Hematopoietic multipotent progenitor cell treated with erythropoietin and hydrocortisone succinate and interleukin-3 and kit ligand, for 17 days (in vitro differentiated cells): ENCODE results near the gene OGFR.

Experiments used
- DNase-seq: peaks from one replicate; pipeline ENCODE4 v3.0.0-alpha.2; 2015; ENCODE audit warnings: low spot score

OGFR gene

DNA sequence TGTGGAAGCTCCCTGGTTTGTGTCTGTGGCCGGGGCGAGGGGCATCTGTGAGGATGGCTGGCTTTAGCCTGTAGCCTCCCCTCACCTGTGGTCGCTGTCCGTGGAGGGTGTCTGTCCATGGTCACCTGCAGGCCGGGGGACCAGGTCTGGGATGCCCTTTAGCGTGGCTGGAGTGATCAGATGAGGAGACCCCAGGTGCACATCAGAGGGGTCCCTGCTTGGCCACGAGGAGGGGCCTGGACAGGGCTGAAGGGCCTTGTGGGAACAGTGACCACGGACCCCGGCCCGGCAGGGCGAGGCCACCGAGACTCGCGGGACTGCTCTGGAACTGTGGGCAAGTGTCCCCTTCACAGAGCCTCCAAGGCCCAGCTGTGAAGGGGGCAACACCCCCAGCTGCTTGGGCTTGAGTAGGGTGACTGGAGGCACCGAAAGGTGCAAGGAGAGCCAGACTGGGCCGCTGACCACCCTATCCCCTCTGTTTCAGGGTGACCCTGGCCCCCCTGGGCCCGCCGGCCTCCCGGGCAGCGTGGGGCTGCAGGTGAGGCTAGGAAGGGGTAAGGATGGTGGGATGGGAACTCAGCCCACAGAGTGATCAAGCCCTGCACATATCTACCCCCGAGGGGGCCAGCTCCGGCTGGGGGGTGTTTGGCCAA is 20.8 kb downstream of the OGFR start:
- no peak for DNase-seq

DNA sequence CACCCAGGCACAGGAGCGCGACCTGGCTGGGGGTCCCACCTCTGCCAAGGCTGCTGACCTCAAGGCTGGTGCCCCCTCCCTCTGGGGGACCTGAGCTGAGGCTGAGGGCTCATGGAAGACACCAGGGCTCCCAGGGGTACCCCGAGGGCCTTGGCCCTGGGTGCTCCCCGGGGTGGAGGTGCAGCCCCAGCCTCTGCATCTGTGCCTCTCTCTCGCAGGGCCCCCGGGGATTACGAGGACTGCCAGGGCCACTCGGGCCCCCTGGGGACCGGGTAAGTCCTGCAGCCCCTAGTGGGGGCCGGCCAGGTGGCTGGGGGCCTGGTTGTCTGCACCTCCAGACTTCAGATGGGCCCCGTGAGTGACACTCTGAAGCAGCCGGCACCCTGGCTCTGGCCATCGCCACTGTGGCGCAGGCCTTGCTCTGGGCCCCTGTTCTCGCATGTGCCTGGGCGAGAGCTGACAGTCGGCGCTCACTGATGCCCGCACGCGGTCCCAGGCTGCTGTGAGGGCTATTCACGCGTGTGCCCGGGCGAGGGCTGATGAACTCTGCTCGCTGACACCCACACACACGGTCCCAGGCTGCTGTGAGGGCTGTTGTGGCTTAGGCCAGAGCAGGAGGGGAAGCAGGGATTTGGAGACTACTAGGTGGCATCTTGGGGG is 21.5 kb downstream of the OGFR start:
- DNase-seq, result no peak

DNA sequence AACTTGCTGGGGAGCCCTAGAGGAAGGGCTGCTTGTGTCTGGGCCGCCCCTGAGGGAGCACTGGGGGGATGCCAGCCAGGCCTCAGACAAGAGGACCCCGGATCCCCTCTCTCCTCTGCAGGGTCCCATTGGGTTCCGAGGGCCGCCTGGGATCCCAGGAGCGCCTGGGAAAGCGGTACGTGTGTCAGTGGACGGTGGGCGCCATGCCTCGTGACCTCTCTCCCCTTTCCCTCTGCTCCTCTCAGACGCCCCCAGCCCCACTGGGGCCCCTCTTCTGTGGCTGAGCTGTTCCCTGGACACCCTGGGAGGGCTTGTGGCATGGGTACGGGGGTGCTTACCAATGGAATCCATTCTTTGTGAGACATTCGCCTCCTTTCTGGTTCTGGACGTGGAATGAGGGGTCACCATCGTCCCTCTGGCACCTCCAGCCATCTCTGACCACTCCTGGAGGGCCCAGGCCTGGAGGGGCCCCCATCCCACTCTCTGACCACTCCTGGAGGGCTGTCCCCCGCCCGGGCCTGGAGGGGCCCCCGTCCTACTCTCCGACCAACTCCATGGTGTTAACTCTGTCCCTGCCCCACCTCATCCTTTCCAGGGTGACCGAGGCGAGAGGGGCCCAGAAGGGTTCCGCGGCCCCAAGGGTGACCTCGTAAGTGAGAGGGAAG is 22.1 kb downstream of the OGFR start:
- no peak for DNase-seq

DNA sequence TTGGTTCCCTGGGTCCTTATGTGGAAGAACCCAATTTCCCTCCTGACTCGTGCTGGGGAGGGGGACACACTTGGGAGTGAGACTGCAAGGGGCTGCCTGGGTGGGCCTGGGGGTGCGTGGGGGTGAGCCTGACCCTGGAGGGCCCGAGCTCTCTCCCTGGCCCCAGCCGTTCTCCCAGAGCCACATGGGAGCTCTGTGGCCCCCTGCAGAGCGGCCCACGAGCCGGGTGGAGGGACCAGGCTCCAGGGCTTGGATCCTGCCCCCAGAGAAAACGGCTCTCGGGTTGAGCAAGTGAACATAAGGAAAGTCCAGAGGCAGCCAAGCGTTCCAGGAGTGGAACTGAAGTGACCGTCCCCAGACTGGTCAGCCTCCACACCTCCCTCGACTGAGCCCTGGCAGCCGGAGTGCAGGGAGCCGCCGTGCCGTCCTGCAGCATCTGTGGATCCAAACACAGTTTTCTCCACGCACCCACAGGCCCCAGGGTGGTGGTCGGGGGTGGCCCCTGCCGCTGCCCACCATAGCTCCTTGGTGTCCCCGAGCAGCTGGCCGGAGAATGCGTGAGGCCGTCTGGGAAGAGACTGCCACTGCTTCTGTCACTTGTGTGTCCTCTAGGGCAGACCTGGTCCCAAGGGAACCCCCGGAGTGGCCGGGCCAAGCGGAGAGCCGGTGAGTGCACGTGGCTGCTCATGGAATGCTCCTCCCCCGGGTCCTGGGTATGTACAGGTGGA is 22.8 kb downstream of the OGFR start:
- DNase-seq, result no peak

DNA sequence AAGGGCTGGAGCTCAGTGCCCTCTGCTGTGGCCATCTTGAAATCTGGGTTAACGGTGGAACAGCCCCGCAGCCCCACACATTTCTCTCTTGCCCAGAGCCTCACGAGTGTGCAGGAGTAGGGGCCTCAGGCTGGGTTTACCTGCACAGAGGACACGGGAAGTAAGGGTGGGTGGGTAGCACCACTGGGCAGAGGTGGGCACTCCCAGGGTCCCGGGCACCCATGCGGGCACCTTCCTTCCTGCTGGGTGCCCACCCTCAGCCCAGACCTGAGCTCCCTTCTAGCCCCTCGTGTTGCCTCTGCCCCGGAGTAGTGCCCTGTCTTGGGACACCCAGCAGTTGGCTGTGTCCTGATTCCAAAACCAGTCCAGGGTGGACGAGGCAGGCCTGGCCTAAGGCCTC is 23.4 kb downstream of the OGFR start:
- DNase-seq, result no peak

DNA sequence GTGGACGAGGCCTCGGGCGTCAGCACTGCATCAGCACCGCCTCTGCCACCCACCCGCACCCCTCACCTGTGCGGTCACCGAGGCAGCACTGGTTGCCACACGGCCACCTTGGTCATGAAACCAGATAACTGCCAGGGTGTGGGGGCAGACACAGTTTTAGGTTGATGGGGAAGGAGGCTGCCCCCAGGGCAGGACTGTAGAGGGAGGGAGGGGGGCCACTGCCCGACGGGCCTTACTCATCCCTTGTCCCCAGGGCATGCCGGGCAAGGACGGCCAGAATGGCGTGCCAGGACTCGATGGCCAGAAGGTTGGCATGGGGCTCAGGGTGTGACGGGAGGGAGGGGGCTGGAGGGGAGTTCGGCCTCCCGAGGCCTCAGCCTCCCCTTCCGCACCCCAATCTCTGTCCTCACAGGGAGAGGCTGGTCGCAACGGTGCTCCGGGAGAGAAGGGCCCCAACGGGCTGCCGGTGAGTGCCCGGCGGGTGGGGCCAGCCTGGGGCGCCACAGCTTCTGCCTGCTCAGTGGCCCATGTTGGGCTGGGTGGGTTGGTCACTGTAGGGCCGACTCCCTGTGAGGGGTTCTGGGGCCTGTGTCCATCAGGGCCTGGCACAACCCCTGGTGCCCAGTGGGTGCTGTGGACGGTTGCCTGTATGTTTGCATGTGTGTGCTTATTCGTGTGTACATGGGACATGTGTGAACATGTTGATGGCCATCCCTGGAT is 24.0 kb downstream of the OGFR start:
- no peak for DNase-seq

DNA sequence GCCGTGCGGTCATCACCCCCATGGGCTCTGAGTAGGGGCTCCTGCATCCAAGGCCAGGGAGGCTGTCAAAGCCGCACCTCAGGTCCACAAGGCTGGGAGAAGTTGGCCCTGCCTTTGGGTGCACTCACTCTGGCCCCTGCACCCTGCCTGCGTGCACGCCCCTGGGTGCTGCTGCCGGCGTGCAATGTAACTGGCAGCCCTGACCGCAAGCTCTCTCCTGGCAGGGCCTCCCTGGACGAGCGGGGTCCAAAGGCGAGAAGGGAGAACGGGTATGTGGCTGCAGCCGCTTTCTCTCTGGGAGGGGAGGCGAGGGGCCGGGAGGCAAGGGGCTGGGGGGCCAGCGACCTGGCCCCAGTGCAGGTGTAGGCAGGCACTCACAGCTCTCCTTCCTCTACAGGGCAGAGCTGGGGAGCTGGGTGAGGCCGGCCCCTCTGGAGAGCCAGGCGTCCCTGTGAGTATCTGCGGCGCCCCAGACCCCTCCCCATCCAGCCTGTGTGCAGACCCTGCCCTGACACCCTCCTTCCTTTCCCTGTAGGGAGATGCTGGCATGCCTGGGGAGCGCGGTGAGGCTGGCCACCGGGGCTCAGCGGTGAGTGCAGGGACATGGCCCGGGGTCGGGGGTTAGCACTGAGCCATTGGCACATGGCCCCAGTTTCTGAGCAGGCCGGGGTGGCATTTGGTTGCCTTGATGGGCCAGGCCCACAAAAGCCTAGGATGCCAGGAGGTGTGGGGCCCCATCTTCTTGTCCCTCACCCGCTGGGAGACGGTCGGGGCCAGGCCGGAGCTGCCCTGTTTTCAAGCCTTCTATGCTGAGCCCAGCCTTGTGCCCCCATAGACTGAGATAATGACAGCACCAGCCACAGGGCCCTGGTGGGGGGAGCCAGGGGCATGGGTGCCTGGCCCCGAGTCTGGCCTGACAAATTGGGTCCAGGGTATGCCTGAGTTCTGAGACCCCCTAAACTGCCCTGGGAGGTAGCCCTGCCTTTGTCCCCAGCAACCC is 24.9 kb downstream of the OGFR start:
- no peak for DNase-seq

DNA sequence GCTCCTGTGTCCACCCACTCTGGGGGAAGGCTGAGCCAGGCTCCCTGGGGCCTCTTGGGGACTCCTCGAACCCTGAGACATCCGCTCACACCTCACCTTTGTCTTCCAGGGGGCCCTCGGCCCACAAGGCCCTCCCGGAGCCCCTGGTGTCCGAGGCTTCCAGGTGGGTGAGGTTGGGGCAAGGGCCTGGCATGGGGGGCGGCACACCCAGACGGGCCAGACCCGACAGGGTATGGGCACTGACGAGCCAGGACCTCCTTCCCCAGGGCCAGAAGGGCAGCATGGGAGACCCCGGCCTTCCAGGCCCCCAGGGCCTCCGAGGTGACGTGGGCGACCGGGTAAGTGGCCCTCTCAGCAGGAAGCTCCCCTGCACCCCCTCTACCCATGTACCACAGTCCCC is 25.6 kb downstream of the OGFR start:
- DNase-seq, result no peak

DNA sequence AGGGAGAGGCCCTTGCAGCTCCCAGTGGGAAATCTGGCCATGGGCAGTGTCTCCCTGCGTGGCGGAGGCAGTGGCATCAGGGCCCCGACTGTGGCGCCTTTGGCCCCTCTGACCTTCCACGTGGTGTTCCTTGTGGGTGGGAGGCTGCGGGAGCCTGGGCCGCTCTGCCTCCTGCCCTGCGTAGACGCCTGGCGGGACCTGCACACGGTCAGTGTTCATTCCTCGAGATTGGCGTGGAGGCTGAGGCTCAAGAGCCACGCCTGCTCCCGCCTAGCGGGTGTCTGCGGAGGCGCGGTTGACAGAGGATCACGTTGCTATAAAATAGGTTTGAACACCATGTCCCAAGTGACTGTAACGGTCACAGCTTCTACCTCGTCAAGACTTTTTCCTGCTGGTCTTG is 26.2 kb downstream of the OGFR start:
- DNase-seq, result no peak

DNA sequence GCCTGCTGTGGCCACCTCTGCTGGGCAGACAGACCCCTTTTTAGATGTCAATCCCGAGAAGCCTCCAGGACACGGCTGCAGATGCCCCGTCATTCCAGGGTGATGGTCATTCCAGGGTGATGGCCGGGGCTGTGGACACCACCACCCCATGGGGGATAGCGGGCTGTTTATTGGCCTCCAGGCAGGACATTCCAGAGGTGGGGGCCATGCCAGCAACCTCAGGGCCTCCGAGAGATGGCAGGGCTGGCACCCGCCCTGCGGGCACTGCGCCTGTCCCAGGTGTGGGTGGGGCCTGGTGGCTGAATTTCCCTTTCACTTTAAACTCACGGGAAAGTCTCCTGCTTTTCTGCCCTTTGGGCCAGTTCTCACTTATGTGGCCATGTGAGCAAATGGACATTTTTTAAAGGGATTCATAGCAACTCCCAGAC is 26.7 kb downstream of the OGFR start:
- DNase-seq, result no peak

DNA sequence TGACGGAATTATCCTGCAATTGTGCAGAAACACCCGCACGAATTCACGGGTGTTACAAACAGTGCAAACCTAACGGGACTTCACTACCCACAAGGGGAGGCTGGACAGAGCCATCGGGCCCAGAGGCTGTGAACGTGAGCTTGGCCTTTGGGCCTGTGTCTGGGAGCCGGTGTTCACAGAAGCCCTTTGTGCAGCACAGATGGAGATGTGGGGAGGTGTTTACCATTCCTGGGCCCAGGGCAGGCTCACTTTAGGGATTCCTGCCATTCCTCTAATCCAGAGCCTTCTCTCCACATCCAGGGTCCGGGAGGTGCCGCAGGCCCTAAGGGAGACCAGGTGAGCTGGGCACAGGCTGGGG is 27.2 kb downstream of the OGFR start:
- DNase-seq, result no peak

DNA sequence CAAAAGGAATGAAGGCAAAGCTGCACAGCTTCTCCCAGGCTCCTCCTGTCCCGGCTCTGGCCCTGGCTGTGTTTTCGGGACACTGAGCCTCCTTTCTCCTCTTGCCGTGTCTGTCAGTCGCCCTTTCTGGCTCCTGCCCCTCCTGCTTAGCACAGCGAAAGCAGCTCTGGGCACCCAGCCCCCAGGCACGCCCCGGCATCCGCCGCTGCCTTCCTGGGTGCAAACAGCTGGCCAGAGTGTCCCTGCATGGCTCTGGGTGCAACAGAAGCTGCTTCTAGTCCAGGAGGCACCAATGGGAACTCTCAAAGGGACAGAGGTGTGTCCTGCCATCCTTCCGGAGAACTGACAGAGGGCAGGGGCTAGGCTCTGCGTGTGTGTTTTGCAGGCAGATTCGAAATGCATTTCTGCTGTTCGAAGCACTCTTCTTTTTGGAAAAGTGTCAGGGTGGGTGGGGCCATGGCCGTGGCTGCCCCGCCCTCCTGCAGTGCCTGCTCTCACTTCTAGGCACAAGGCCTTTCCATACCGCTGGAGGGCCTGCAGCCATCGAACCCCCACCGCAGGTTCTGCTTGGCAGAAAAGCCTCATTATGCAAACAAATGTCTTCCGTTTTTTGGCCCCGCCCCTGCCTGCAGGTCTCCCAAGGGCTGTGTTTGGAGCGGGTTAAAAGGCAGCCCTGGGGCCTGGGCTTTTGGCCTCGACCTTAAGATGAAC is 27.7 kb downstream of the OGFR start:
- DNase-seq, result peak; percentile 77

DNA sequence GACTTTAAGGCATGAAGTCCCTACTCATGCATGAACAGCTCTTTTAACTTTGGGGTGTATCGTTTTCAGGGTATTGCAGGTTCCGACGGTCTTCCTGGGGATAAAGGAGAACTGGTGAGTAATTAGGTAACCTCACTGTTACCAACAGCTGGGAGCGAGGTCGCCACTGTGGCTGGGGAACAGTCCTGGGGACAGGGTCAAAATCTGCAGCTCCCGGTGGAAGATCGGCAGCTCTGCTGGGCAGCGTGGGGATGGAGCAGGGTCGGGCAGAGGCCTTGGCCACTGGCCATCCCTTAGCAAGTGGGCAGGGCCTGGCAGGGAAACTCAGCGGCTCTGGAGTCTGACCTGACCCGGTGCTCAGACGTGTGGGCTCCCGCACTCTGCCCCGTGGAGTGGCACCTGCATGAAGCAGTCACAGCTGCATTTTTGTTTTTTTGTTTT is 28.3 kb downstream of the OGFR start:
- no peak for DNase-seq

DNA sequence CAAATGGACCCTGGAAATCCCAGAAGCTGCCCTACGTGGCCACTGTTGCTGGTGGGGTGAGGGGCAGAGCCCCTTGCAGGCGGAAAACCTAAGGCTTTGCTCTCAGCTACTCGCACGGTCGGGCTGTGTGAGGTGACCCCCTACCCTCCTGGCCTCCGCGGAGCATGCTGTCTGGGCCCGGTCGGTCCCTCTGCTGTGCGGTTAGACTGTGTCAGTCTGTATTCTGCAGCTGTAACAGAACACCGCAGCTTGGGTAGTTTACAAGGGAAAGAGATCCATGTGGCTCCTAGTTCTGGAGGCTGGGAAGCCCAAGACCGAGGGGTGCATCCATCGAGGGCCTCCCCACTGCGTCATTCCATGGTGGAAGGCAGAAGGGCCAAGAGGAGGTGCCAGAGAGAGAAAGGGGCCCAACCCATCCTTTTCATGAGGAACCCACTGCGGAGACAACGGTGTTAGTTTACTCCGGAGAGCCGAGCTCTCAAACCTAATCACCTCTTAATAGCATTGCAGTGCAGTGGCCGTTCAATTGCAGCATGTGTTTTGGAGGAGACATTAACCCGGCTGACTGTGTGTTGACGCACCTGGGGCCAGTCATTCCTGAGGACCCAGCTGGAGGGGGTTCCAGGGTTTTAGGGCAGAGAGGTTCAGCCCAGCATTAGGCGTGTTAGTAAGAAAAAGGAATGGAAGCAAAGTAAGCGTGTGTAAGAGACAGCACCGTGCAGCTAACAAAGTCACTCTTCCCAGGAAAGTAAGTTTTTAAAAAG is 30.5 kb downstream of the OGFR start:
- no peak for DNase-seq

DNA sequence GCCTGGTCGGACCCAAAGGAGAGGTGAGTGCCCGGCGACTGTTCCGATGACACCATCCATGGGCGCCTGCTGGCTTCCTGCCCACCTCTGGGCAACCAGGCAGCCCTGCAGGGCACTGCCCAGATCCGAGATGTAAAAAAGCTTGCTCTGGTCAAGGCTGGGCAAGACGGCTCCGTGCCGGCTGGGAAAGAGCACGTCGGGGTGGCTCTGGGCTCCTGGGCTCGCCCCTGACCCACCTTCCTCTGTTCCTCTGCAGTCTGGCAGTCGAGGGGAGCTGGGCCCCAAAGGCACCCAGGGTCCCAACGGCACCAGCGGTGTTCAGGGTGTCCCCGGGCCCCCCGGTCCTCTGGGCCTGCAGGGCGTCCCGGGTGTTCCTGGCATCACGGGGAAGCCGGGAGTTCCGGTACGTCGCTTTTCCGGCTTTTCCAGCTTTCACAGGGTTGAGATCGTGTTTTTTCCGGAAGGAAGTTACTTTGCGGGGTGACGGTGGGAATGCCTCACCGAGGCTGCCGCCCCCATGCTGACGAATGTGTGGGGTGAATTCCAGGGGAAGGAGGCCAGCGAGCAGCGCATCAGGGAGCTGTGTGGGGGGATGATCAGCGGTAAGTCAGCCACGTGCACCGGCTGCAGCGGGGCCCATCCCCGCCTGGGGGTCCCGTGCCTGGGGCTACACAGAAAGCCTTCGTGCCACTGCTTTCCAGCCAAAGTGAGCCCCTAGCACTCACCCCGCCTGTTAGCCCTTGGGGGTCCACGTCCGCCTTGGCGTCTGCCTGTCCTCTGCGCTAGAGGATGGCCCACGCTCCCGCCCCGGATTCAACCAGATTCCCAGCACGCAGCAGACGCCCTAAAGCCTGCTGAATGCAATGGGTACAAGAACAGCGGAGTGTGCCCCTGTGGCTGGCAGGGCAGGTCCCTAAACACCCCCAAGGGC is 31.6 kb downstream of the OGFR start:
- DNase-seq, result no peak

DNA sequence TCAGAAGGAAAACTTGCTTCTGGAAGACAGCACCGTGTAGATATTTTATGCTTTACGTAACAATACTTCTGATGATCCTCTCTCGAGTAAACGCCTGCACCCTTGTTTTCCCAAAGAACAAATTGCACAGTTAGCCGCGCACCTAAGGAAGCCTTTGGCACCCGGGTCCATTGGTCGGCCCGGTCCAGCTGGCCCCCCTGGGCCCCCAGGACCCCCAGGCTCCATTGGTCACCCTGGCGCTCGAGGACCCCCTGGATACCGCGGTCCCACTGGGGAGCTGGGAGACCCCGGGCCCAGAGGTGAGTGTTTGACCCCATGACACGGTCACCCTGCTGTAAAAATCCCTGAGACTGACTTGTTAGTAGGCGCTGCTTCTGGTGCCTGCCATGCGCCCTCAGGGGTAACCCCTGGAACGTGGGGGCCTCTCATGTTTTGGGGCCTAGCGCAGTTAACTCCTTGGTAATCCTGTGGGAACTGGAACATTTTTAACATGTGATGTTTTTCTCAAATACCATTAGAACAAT is 32.4 kb downstream of the OGFR start:
- DNase-seq, result no peak

DNA sequence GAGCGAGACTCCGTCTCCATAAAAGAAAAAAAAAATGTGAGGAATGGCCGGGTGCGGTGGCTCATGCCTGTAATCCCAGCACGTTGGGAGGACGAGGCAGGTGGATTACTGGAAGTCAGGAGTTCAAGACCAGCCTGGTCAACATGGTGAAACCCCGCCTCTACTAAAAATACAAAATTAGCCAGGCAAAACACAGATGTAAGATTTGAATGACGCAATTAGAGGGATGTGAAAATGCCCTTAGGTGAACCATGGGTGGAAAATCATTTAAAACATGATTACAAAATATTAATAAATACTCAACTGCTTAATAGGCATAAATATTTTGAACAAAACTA is 33.1 kb downstream of the OGFR start:
- no peak for DNase-seq
